ENCODE data around the gene SEMA3C. TPM values are rescaled to one million over a fixed set of nuclear protein-coding genes. Genes with fewer than 3 reads are reported as not detected.
A peak's percentile ranks its signal among the peaks of the same experiment; 100 is the strongest.

The SEMA3C gene
- total RNA-seq, 1 donor from 2014 or later: 148 TPM

- Mint-ChIP-seq H3K36me3 (ENCODE audit: low read depth, unreplicated experiment) (peaks cover 7% of the 10 kb centered on the region), H3K4me3 (ENCODE audit: unreplicated experiment) (no peak overlapping the region), H3K27me3 (ENCODE audit: low read depth, unreplicated experiment) (no peaks in the 10 kb centered on the region), H3K9me3 (ENCODE audit: unreplicated experiment) (no peaks in the 10 kb centered on the region), H3K4me1 (ENCODE audit: low read depth, unreplicated experiment) (peaks cover 17% of the 10 kb centered on the region), H3K27ac (ENCODE audit: unreplicated experiment) (no peak overlapping the region)
- no peak overlapping the region for H2AFZ ChIP-seq (ENCODE audit: low read depth, low read length)
- no peak overlapping the region for H3K27ac ChIP-seq (ENCODE audit: low read depth, low read length)
- H3K79me2 ChIP-seq (ENCODE audit: insufficient read depth, low read length): peaks cover 8% of the 10 kb centered on the region
- DNase-seq (ENCODE audit: low read depth) (no peak), FAIRE-seq (peak; percentile 29)
- no peaks in the 10 kb centered on the region for H3K27me3 ChIP-seq (ENCODE audit: insufficient read depth, low read length)
- no peak overlapping the region for H3K4me3 ChIP-seq (ENCODE audit: insufficient read depth, low read depth, low read length)
- H3K4me1 ChIP-seq (ENCODE audit: insufficient read depth, low read length): peaks cover 7% of the 10 kb centered on the region
- no peaks in the 10 kb centered on the region for H3K36me3 ChIP-seq (ENCODE audit: insufficient read depth, low read length)
- H3K9me3 ChIP-seq (ENCODE audit: insufficient read depth, low read depth, low read length): no peaks in the 10 kb centered on the region
- H3K9ac ChIP-seq (ENCODE audit: low read length): no peak overlapping the region
- no peaks in the 10 kb centered on the region for H4K20me1 ChIP-seq (ENCODE audit: insufficient read depth, low read length)
- TF ChIP-seq EZH2 (IDR thresholded peaks at IDR 0.05; ENCODE audit: insufficient read depth, low read length) (no peak), CTCF (IDR thresholded peaks at IDR 0.05; ENCODE audit: insufficient read depth, low read depth, low read length) (no peak)
- peak overlapping the region; percentile 24 for H3K4me2 ChIP-seq (ENCODE audit: low read length)
These were observed 49.6 kb downstream of the SEMA3C start for GRCh38 chr7:80869106-80869784.

GRCh38 chr7:80868566-80868965 lies 50.3 kb downstream of the SEMA3C start:
- no peak for FAIRE-seq

More at GRCh38 chr7:80868566-80868965, 50.3 kb downstream of the SEMA3C start:
- H2AFZ ChIP-seq (ENCODE audit: low read depth, low read length): no peak overlapping the region
- H3K4me3 ChIP-seq (ENCODE audit: insufficient read depth, low read depth, low read length): no peak overlapping the region
- H3K79me2 ChIP-seq (ENCODE audit: insufficient read depth, low read length): peaks cover 8% of the 10 kb centered on the region
- no peaks in the 10 kb centered on the region for H3K36me3 ChIP-seq (ENCODE audit: insufficient read depth, low read length)
- no peaks in the 10 kb centered on the region for H3K27me3 Mint-ChIP-seq (ENCODE audit: low read depth, unreplicated experiment)
- H3K9me3 ChIP-seq (ENCODE audit: insufficient read depth, low read depth, low read length): no peaks in the 10 kb centered on the region
- no peak overlapping the region for H3K27ac ChIP-seq (ENCODE audit: low read depth, low read length)
- H3K4me1 ChIP-seq (ENCODE audit: insufficient read depth, low read length): peaks cover 7% of the 10 kb centered on the region
- no peak overlapping the region for H3K4me3 Mint-ChIP-seq (ENCODE audit: unreplicated experiment)
- no peak for DNase-seq (ENCODE audit: low read depth)
- no peak overlapping the region for H3K9ac ChIP-seq (ENCODE audit: low read length)
- peaks cover 17% of the 10 kb centered on the region for H3K4me1 Mint-ChIP-seq (ENCODE audit: low read depth, unreplicated experiment)
- H3K9me3 Mint-ChIP-seq (ENCODE audit: unreplicated experiment): peaks cover 2% of the 10 kb centered on the region
- no peak for TF ChIP-seq CTCF (IDR thresholded peaks at IDR 0.05; ENCODE audit: insufficient read depth, low read depth, low read length)
- no peak for TF ChIP-seq EZH2 (IDR thresholded peaks at IDR 0.05; ENCODE audit: insufficient read depth, low read length)
- H3K4me2 ChIP-seq (ENCODE audit: low read length): no peak overlapping the region
- H3K27me3 ChIP-seq (ENCODE audit: insufficient read depth, low read length): no peaks in the 10 kb centered on the region
- H3K36me3 Mint-ChIP-seq (ENCODE audit: low read depth, unreplicated experiment): peaks cover 8% of the 10 kb centered on the region
- no peak overlapping the region for H3K27ac Mint-ChIP-seq (ENCODE audit: unreplicated experiment)
- no peaks in the 10 kb centered on the region for H4K20me1 ChIP-seq (ENCODE audit: insufficient read depth, low read length)
